SK-N-MC (cell line): ENCODE measurements around the gene CORIN.

ENCODE experiments used
- EZH2 ChIP-seq: fragments of 200-600 bp; sonication (generic); IDR thresholded peaks from one replicate; pipeline ENCODE4 v1.6.1; 2017; ENCODE audit warnings: antibody characterized with exemption
- POLR2AphosphoS5 ChIP-seq: IDR thresholded peaks from 2 replicates; pipeline ENCODE4 v1.6.1; 2012; ENCODE audit warnings: mild to moderate bottlenecking, low read depth, low read length, borderline replicate concordance

GRCh38 chr4:47837908-47838294 is at the start of gene CORIN:
- TF ChIP-seq EZH2 (no peak), POLR2AphosphoS5 (no peak)
